AG04449 (cell line): Measurements from ENCODE around the gene SYT13.

Source experiments
- CTCF ChIA-PET: fragments of 350-600 bp; formaldehyde crosslinking; extraction: SDS; loops from one replicate; lab custom pipeline; 2021; ENCODE audit warnings: antibody characterized with exemption; lab: Yijun Ruan, JAX
- POLR2A ChIA-PET: fragments of 400-600, 350-600 bp; formaldehyde crosslinking; extraction: SDS; loops from one replicate; lab custom pipeline; 2020; ENCODE audit warnings: antibody characterized with exemption, inconsistent platforms; lab: Yijun Ruan, JAX
- DNase-seq: peaks from one replicate; pipeline ENCODE4 v3.0.0-alpha.2; 2010; ENCODE audit warnings: low read depth, low spot score
- H3K4me3 ChIP-seq: 2 replicates; pipeline ENCODE4 v1.5.1; 2011; ENCODE audit warnings: low read depth, mild to moderate bottlenecking, control low read depth, low read length
- CTCF ChIP-seq: IDR thresholded peaks from one replicate; pipeline ENCODE4 v1.5.1; 2011; ENCODE audit warnings: mild to moderate bottlenecking, moderate library complexity, low read length, control low read depth, inconsistent platforms; ENCODE audit not compliant: insufficient read depth; ENCODE audit errors: missing control alignments

The SYT13 gene

GRCh38 chr11:45275828-45276227, 10.3 kb downstream of the SYT13 start:
- DNase-seq, result no peak
- CTCF ChIA-PET, result no interaction called here
- POLR2A ChIA-PET, result no interaction called here
- TF ChIP-seq CTCF, result no peak
- H3K4me3 ChIP-seq, result no peak overlapping the region

- ChIA-PET CTCF (no interaction called here), POLR2A (no interaction called here)
- TF ChIP-seq CTCF, result no peak
Observed at GRCh38 chr11:45274206-45274605, 11.9 kb downstream of the SYT13 start.

GRCh38 chr11:45273509-45273908, 12.6 kb downstream of the SYT13 start:
- no peak for TF ChIP-seq CTCF
- ChIA-PET CTCF (interaction anchor here (0.6 to 1.0 kb wide), 2 partner anchors 21 to 500 kb away, joined by 3 to 4 read pairs; no protein-coding TSS in a partner anchor), POLR2A (no interaction called here)
- no peak overlapping the region for H3K4me3 ChIP-seq
- no peak for DNase-seq

More at GRCh38 chr11:45274206-45274605, 11.9 kb downstream of the SYT13 start:
- DNase-seq, result no peak
- no peak overlapping the region for H3K4me3 ChIP-seq

GRCh38 chr11:45272701-45273100, 13.4 kb downstream of the SYT13 start:
- POLR2A ChIA-PET, result no interaction called here
- DNase-seq, result no peak
- TF ChIP-seq CTCF, result no peak
- CTCF ChIA-PET, result interaction anchor here (0.6 to 1.0 kb wide), 2 partner anchors 20 to 501 kb away, joined by 3 to 4 read pairs; no protein-coding TSS in a partner anchor
- no peak overlapping the region for H3K4me3 ChIP-seq

GRCh38 chr11:45270946-45271716, 15.0 kb downstream of the SYT13 start:
- DNase-seq, result no peak
- ChIA-PET POLR2A (no interaction called here), CTCF (interaction anchor here (0.7 to 1.5 kb wide), 2 partner anchors 21 to 161 kb away, joined by 3 to 4 read pairs; no protein-coding TSS in a partner anchor)
- no peak for TF ChIP-seq CTCF
- no peak overlapping the region for H3K4me3 ChIP-seq

GRCh38 chr11:45269678-45270077, 16.5 kb downstream of the SYT13 start:
- no peak for TF ChIP-seq CTCF
- no peak overlapping the region for H3K4me3 ChIP-seq
- POLR2A ChIA-PET, result no interaction called here
- no peak for DNase-seq
- CTCF ChIA-PET, result no interaction called here
